Neural cell (in vitro differentiated cells): ENCODE results near the gene CASP9.

Source experiments
- CTCF ChIP-seq: fragments of 450-650 bp; IDR thresholded peaks from 2 replicates; pipeline ENCODE4 v1.5.1; 2014; ENCODE audit warnings: antibody characterized with exemption, mild to moderate bottlenecking, moderate library complexity; ENCODE audit not compliant: poor library complexity, severe bottlenecking
- MXI1 ChIP-seq: fragments of 450-650 bp; conservative IDR thresholded peaks from 2 replicates; pipeline ENCODE4 v1.6.1; 2014; ENCODE audit warnings: antibody characterized with exemption, mild to moderate bottlenecking; ENCODE audit not compliant: poor library complexity, severe bottlenecking
- POLR2AphosphoS5 ChIP-seq: IDR thresholded peaks from 2 replicates; pipeline ENCODE4 v1.6.1; 2012
- TAF1 ChIP-seq: IDR thresholded peaks from 2 replicates; pipeline ENCODE4 v1.6.1; 2012; ENCODE audit warnings: low read depth
- TF ChIP-seq, protein P1 (sequence below): IDR thresholded peaks from 2 replicates; pipeline ENCODE4 v1.6.1; 2012; ENCODE audit warnings: borderline replicate concordance

DNA sequence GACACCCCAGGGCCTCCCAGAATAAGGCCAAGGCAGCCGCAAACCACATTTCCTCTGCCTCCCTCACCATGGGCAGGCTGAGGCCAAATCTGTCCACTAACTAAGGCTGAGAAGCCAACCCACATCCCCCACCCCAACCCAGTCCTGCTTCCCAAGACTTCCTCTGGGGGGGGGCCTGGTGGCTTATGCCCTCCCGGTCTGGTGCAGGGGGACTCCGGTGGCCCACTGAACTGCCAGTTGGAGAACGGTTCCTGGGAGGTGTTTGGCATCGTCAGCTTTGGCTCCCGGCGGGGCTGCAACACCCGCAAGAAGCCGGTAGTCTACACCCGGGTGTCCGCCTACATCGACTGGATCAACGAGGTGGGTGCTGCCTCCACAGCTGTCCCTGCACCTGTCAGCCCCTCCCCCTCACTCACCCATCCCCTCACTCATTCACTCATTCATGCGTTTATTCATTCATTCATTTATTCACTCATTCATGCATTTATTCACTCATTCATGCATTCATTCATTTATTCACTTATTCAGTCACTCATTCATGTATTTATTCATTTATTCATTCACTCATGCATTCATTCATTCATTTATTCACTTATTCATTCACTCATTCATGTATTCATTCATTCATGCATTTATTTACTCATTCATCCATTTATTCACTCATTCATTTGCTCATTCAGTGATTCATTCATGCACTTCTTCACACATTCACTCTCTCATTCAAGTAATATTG lies 78.5 kb downstream of the CASP9 start:
- TF ChIP-seq CTCF (no peak), TAF1 (no peak), MXI1 (no peak), POLR2AphosphoS5 (no peak)
- TF ChIP-seq, protein P1, sequence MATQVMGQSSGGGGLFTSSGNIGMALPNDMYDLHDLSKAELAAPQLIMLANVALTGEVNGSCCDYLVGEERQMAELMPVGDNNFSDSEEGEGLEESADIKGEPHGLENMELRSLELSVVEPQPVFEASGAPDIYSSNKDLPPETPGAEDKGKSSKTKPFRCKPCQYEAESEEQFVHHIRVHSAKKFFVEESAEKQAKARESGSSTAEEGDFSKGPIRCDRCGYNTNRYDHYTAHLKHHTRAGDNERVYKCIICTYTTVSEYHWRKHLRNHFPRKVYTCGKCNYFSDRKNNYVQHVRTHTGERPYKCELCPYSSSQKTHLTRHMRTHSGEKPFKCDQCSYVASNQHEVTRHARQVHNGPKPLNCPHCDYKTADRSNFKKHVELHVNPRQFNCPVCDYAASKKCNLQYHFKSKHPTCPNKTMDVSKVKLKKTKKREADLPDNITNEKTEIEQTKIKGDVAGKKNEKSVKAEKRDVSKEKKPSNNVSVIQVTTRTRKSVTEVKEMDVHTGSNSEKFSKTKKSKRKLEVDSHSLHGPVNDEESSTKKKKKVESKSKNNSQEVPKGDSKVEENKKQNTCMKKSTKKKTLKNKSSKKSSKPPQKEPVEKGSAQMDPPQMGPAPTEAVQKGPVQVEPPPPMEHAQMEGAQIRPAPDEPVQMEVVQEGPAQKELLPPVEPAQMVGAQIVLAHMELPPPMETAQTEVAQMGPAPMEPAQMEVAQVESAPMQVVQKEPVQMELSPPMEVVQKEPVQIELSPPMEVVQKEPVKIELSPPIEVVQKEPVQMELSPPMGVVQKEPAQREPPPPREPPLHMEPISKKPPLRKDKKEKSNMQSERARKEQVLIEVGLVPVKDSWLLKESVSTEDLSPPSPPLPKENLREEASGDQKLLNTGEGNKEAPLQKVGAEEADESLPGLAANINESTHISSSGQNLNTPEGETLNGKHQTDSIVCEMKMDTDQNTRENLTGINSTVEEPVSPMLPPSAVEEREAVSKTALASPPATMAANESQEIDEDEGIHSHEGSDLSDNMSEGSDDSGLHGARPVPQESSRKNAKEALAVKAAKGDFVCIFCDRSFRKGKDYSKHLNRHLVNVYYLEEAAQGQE, result no peak
